GM21367 (cell line): ENCODE measurements around the gene COX5A.

ENCODE experiments used
- ATAC-seq: cut with Tn5 transposase; IDR thresholded peaks from one replicate; pipeline ENCODE4 v1.9.1; 2021; ENCODE audit not compliant: unreplicated experiment

COX5A gene

DNA sequence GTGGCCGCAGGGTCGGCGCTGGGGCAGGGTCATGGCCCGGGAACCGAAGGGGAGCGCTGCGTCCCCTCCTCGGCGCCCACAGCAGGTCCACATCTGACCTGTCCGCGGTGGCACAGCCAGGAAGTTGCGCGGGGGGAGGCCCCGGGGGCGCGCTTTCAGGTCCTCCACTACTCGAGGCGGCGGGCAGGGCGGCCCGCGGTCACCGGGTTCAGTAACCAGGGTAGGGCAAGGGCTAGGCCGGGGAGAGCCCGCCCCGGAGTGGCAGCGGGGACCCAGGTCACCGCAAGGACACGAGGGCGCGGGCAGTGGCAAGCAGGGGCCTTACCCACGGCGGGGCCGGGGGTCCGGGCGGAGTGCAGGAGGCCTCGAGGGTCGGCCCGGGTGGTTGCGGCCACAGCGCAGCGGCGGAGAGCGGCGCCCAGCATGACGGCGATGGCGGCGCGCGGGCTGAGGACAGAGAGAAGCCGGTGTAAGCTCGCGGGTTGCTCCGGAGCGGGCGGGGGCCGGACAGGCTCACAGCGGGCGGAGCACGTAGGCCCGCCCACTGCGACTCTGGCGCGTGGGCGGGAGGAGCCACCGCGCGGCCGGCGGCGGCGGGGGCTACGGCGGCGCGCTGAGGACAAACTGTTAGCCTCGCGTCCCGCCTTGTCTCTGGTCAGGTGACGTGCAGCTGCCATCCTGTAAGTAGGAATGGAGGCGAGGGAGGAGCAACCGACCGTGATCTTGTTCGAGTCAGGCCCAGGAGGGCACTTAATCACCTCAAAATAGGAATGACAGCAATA is at the start of gene COX5A:
COX5A (minus strand) TSS at position 484 of the 782 bp plus-strand sequence; CDS start at position 425, 59 bp downstream.
- peak; percentile 77 for ATAC-seq

DNA sequence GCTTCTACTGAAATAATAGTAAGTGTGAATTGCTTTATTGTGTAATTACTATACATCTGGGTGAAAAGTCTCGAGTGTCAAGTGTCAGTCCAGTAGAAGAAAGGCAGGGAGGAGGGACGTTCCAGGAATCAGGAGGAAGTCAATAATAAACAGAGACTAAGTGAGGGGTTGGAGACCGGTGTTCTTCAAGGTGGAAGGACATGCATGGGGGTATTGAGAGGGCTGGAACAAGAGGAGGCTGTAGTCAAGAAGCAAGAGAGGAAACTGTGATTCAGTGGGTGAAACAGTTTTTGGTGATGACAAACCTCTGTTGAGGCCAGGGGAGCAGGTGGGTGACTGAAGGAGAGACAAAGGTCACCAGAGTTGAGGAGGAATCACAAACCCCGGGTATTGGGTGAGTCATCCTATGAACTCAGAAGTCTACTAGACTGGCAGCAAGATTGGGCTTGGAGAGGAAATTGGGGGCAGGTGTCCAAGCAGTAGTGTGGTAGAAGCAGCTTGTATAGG is 45.9 kb upstream of the COX5A start:
- no peak for ATAC-seq

GRCh38 chr15:74982183-74982582 is 44.3 kb upstream of the COX5A start:
- no peak for ATAC-seq

- ATAC-seq, result no peak
These were observed 40.6 kb upstream of the COX5A start for GRCh38 chr15:74978503-74978902.

- ATAC-seq, result no peak
These were observed 40.2 kb upstream of the COX5A start for GRCh38 chr15:74978077-74978476.

GRCh38 chr15:74977599-74977998 is 39.7 kb upstream of the COX5A start:
- no peak for ATAC-seq

- ATAC-seq, result no peak
These were observed 38.3 kb upstream of the COX5A start for GRCh38 chr15:74976159-74976558.

DNA sequence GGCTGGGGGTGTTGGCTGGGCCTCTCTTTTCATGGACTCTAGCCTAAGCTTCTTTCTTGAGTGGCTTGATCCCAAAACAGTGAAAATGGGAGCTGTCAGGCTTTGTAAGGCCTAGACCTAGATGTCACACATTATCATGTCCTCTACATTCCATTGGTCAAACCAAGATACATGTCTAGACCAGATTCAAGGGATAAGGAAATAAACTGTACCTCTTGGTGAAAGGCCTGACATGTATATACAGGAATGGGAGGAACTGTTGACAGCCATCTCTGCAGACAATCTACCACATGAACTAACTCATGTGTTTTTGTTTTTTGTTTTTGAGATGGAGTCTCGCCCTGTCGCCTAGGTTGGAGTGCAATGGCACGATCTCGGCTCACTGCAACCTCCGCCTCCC is 29.8 kb upstream of the COX5A start:
- ATAC-seq, result no peak

- ATAC-seq, result no peak
These were observed 26.9 kb upstream of the COX5A start for GRCh38 chr15:74964794-74965193.

DNA sequence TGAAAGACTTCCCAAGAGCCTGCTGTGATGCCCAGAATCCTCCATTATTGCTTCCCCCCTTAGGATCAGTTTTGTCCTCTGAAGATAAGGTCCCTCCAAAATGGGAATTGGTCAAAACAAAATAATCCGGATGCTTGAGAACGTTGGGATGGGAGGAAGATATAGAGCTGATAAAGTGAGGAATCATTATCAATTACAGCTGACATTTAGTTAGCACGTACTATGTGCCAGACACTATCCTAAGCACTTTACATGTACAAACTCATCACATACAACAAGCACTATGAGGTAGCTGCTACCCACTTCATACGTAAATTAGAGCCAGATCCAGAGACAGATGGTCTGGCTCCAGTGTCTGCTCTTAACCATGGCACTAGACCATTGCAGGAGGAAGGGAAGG is 25.3 kb upstream of the COX5A start:
- no peak for ATAC-seq

GRCh38 chr15:74962671-74963070 is 24.8 kb upstream of the COX5A start:
- no peak for ATAC-seq

DNA sequence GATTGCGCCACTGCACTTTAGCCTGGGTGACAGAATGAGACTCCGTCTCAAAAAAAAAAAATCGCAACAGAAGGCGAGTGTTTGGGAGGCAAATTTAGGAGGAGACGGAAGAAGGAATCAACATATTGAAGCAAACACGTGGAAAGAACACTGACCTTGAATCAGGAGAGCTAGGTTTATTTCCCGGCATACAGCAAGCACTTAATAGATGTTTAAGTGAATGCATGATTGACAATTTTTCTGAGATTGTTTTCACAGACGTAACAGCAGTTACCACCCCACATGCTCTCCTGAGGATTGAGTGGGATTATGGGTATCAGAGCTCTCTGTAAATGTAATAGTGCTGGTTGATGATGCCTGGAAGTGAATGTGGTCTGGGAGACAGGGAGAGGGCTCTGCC is 24.3 kb upstream of the COX5A start:
- ATAC-seq, result no peak

DNA sequence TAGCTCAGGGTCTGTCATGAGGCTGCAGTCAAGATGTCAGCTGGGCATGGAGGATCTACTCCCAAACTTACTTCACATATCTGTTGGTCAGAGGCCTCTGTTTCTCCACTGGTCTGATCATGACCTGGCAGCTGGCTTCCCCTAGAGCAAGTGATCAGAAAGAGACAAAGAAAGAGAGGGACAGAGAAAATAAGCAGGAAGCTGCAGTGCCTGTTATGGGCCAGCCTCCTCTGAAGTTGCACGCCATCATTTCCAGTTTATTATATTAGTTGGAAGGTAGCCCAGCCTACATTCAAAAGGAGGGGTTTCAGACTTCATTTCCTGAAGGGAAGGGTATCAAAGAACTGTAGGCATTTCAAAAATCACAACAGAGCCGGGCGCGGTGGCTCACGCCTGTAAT is 23.7 kb upstream of the COX5A start:
- ATAC-seq, result no peak

- no peak for ATAC-seq
These were observed 23.2 kb upstream of the COX5A start for GRCh38 chr15:74960995-74961588.

- ATAC-seq, result no peak
These were observed 22.4 kb upstream of the COX5A start for GRCh38 chr15:74960286-74960685.

GRCh38 chr15:74959586-74959939 is 21.7 kb upstream of the COX5A start:
- ATAC-seq, result no peak

- ATAC-seq, result no peak
These were observed 21.2 kb upstream of the COX5A start for GRCh38 chr15:74958908-74959585.

- no peak for ATAC-seq
These were observed 20.5 kb upstream of the COX5A start for GRCh38 chr15:74958320-74958907.

- no peak for ATAC-seq
These were observed 19.7 kb upstream of the COX5A start for GRCh38 chr15:74957476-74958035.

- peak; percentile 72 for ATAC-seq
These were observed 19.0 kb upstream of the COX5A start, which contains the start of gene RPP25 for GRCh38 chr15:74956648-74957475. TSS of gene RPP25 (minus strand) at chr15:74956772. CDS start at chr15:74956583, 189 bp downstream.
